ENCODE data around the gene GPR150. TPM values are rescaled to one million over a fixed set of nuclear protein-coding genes. Genes with fewer than 3 reads are reported as not detected.

The GPR150 gene
- total and polyA plus RNA-seq, 9 of the 15 experiments (the other 6 are each of a cell fraction or from before 2014, with no cell fraction given): not detected

DNA sequence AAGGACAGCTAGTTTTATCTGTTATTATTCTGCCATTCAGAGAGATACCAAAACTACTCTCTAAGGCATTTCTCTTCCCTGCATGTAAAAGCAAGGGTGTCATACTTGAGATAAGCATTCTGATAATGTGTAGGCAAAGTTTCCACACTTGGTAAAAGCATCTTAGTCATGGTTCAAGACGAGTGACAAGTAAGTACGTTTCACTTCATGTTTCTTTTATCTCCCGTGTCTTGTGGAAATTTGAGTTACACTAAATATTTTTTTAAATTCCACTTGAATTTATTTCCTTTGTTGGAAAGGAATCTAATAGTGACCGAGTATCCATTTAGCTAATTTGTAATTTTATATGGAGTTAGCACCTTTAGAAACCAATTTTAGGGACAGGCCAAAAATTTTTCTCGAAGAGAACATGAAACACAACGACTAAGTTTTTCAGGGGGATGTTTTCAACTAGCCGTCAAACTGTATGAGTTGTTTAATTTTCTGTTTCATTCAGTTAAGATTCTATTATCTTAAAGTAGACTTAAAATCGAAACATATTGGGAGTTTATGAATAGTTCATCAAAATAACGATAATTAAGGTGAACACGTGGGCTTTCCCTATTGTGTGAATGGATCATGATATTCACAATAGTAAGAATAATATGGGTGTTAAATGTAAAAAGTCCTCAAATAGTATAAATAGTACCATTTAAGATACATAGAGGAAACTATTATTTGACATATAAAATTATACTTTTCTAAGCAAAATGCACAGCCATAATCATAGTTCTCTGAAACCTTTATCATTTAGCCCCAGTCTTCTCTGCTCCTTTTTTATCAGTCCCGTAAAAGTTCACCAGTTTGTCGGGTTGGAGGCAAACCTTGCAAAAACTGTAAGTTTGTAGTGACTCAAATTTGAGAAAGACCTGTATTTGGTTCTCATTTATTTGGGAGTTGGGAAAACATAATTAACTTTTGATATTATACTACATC is 28.3 kb downstream of the GPR150 start (continued):
- TF ChIP-seq, protein P1, sequence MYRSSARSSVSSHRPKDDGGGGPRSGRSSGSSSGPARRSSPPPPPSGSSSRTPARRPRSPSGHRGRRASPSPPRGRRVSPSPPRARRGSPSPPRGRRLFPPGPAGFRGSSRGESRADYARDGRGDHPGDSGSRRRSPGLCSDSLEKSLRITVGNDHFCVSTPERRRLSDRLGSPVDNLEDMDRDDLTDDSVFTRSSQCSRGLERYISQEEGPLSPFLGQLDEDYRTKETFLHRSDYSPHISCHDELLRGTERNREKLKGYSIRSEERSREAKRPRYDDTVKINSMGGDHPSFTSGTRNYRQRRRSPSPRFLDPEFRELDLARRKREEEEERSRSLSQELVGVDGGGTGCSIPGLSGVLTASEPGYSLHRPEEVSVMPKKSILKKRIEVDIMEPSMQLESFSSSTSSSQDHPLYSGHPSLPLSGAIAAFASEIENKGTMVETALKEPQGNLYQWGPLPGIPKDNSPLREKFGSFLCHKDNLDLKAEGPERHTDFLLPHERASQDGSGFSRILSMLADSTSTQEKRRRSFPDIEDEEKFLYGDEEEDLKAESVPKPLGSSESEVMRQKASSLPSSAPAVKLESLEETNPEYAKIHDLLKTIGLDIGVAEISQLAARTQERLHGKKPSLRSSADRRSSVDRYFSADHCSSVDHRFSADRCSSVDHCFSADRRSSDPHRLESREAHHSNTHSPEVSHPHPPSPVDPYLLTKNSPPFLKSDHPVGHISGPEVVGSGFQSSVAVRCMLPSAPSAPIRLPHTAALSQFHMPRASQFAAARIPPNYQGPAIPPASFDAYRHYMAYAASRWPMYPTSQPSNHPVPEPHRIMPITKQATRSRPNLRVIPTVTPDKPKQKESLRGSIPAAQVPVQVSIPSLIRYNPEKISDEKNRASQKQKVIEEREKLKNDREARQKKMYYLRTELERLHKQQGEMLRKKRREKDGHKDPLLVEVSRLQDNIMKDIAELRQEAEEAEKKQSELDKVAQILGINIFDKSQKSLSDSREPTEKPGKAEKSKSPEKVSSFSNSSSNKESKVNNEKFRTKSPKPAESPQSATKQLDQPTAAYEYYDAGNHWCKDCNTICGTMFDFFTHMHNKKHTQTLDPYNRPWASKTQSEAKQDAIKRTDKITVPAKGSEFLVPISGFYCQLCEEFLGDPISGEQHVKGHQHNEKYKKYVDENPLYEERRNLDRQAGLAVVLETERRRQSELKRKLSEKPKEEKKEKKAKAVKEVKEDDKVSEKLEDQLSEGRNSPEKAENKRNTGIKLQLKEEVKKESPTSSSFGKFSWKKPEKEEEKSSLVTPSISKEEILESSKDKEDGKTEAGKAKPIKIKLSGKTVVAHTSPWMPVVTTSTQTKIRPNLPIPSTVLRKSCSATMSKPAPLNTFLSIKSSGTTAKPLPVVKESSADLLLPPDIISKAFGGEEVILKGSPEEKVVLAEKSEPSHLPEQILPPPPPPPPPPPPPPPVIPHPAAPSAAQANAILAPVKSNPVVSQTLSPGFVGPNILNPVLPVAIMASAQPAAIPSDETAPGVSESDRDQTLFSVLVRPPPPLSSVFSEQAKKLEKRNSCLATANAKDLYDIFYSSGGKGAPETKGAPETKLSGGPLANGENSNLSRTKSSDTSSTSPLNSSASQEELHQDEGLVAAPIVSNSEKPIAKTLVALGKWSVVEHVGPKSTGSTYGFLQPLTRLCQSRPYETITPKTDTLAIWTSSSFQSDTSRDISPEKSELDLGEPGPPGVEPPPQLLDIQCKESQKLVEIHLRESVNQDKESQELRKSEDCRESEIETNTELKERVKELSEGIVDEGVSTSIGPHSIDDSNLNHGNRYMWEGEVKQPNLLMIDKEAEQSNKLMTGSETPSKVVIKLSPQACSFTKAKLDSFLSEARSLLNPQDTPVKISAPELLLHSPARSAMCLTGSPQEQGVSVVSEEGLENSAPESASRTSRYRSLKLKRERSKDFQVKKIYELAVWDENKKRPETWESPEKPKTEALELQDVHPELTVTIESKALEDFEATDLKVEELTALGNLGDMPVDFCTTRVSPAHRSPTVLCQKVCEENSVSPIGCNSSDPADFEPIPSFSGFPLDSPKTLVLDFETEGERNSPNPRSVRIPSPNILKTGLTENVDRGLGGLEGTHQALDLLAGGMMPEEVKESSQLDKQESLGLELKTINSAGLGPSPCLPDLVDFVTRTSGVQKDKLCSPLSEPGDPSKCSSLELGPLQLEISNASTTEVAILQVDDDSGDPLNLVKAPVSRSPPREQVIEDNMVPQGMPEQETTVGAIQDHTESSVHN (IDR thresholded peaks at IDR 0.05; ENCODE audit: borderline replicate concordance in 1 of 2, low read depth in 1 of 2): peak in 1 of 2 experiments; percentile 40; a peak in 2 of 4 replicates
- no peak for TF ChIP-seq GABPA (tag; conservative IDR thresholded peaks at IDR 0.05; ENCODE audit: low read depth)
- no peak for TF ChIP-seq ZNF583 (CRISPR knock-in tag; IDR thresholded peaks at IDR 0.05)
- TF ChIP-seq, protein P2, sequence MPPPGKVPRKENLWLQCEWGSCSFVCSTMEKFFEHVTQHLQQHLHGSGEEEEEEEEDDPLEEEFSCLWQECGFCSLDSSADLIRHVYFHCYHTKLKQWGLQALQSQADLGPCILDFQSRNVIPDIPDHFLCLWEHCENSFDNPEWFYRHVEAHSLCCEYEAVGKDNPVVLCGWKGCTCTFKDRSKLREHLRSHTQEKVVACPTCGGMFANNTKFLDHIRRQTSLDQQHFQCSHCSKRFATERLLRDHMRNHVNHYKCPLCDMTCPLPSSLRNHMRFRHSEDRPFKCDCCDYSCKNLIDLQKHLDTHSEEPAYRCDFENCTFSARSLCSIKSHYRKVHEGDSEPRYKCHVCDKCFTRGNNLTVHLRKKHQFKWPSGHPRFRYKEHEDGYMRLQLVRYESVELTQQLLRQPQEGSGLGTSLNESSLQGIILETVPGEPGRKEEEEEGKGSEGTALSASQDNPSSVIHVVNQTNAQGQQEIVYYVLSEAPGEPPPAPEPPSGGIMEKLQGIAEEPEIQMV (tag; conservative IDR thresholded peaks at IDR 0.05; ENCODE audit: low read depth): no peak
- TF ChIP-seq MAFF (IDR thresholded peaks at IDR 0.05; ENCODE audit: low read length): peak; percentile 78
- no peak for TF ChIP-seq ARHGAP35 (IDR thresholded peaks at IDR 0.05; ENCODE audit: partially characterized antibody)
- no peak for TF ChIP-seq FOS (IDR thresholded peaks at IDR 0.05; ENCODE audit: extremely low read depth, insufficient read length)
- no peak for TF ChIP-seq DMBX1 (CRISPR knock-in tag; IDR thresholded peaks at IDR 0.05; ENCODE audit: borderline replicate concordance)
- TF ChIP-seq TEAD4 (IDR thresholded peaks at IDR 0.05; ENCODE audit: low read length): peak; percentile 62
- no peak for TF ChIP-seq TEAD4 (CRISPR knock-in tag; IDR thresholded peaks at IDR 0.05; ENCODE audit: borderline replicate concordance)
- TF ChIP-seq SNIP1 (IDR thresholded peaks at IDR 0.05; ENCODE audit: low read depth): no peak
- TF ChIP-seq, protein P3, sequence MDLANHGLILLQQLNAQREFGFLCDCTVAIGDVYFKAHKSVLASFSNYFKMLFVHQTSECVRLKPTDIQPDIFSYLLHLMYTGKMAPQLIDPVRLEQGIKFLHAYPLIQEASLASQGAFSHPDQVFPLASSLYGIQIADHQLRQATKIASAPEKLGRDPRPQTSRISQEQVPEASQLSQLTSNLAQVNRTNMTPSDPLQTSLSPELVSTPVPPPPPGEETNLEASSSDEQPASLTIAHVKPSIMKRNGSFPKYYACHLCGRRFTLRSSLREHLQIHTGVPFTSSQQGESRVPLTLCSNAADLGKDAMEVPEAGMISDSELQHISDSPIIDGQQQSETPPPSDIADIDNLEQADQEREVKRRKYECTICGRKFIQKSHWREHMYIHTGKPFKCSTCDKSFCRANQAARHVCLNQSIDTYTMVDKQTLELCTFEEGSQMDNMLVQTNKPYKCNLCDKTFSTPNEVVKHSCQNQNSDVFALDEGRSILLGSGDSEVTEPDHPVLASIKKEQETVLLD (IDR thresholded peaks at IDR 0.05): peak; percentile 67; the same call in 1 of the 2 replicates
- TF ChIP-seq CHD4 (IDR thresholded peaks at IDR 0.05; ENCODE audit: insufficient read depth, insufficient replicate concordance, low read depth, low read length, poor library complexity, severe bottlenecking): no peak
- TF ChIP-seq GABPB1 (CRISPR knock-in tag; IDR thresholded peaks at IDR 0.05): no peak
- TF ChIP-seq NCOA6 (IDR thresholded peaks at IDR 0.05): no peak
- no peak for TF ChIP-seq ZNF668 (CRISPR knock-in tag; IDR thresholded peaks at IDR 0.05)
